ENCODE measurements around the gene NKAIN4. TPM values are rescaled to one million over a fixed set of nuclear protein-coding genes. Genes with fewer than 3 reads are reported as not detected.

NKAIN4 gene
- polyA plus RNA-seq, 4 donors, result 0.51 to 5.9 TPM; not detected in 2

- Histone ChIP-seq H3K27ac (ENCODE audit: low read depth in 1 of 3, low read length in 2 of 3) (no peak overlapping the region), H3K9me3 (ENCODE audit: control insufficient read depth in 2 of 2, insufficient read depth in 1 of 2, low read depth in 1 of 2, low read length in 1 of 2) (peaks cover 0 to 5% of the 10 kb centered on the region in 2 donors), H3K27me3 (ENCODE audit: control insufficient read depth in 3 of 3, insufficient read depth in 3 of 3, low read length in 3 of 3) (peaks cover 0 to 25% (median 15%) of the 10 kb centered on the region in 3 donors), H3K36me3 (ENCODE audit: control insufficient read depth in 3 of 3, insufficient read depth in 2 of 3, low read depth in 1 of 3, low read length in 3 of 3) (peaks cover 0 to 2% (median 0%) of the 10 kb centered on the region in 3 donors), H3K4me3 (ENCODE audit: low read depth in 1 of 3, low read length in 3 of 3) (no peak overlapping the region), H3K4me1 (ENCODE audit: control insufficient read depth in 3 of 3, insufficient read depth in 2 of 3, low read depth in 1 of 3, low read length in 2 of 3) (peaks cover 0 to 3% (median 0%) of the 10 kb centered on the region in 3 donors)
- WGBS, 3 donors, result 5 to 25% (median 7%) methylated on average over 18 to 20 of the region's 20 CpGs
- no peak for FAIRE-seq
- DNase-seq, result no peak
Measured at GRCh38 chr20:63295846-63296245, 41.6 kb upstream of the NKAIN4 start.

- Histone ChIP-seq H3K4me1 (ENCODE audit: control insufficient read depth in 3 of 3, insufficient read depth in 2 of 3, low read depth in 1 of 3, low read length in 2 of 3) (peaks cover 0 to 4% (median 0%) of the 10 kb centered on the region in 3 donors), H3K27me3 (ENCODE audit: control insufficient read depth in 3 of 3, insufficient read depth in 3 of 3, low read length in 3 of 3) (peaks cover 0 to 25% (median 15%) of the 10 kb centered on the region in 3 donors), H3K27ac (ENCODE audit: low read depth in 1 of 3, low read length in 2 of 3) (no peak overlapping the region), H3K9me3 (ENCODE audit: control insufficient read depth in 2 of 2, insufficient read depth in 1 of 2, low read depth in 1 of 2, low read length in 1 of 2) (peaks cover 0 to 5% of the 10 kb centered on the region in 2 donors), H3K36me3 (ENCODE audit: control insufficient read depth in 3 of 3, insufficient read depth in 2 of 3, low read depth in 1 of 3, low read length in 3 of 3) (peaks cover 0 to 2% (median 0%) of the 10 kb centered on the region in 3 donors), H3K4me3 (ENCODE audit: low read depth in 1 of 3, low read length in 3 of 3) (no peak overlapping the region)
- FAIRE-seq (no peak), DNase-seq (no peak)
- 24 to 30% (median 27%) methylated on average over 17 of the region's 17 CpGs for WGBS, 3 donors
Measured at GRCh38 chr20:63295422-63295821, 41.2 kb upstream of the NKAIN4 start.

- WGBS, 3 donors, result 42 to 45% (median 44%) methylated on average over 17 to 19 of the region's 19 CpGs
- Histone ChIP-seq H3K27ac (ENCODE audit: low read depth in 1 of 3, low read length in 2 of 3) (no peak overlapping the region), H3K27me3 (ENCODE audit: control insufficient read depth in 3 of 3, insufficient read depth in 3 of 3, low read length in 3 of 3) (peaks cover 0 to 25% (median 15%) of the 10 kb centered on the region in 3 donors), H3K4me3 (ENCODE audit: low read depth in 1 of 3, low read length in 3 of 3) (no peak overlapping the region), H3K9me3 (ENCODE audit: control insufficient read depth in 2 of 2, insufficient read depth in 1 of 2, low read depth in 1 of 2, low read length in 1 of 2) (peaks cover 0 to 5% of the 10 kb centered on the region in 2 donors), H3K4me1 (ENCODE audit: control insufficient read depth in 3 of 3, insufficient read depth in 2 of 3, low read depth in 1 of 3, low read length in 2 of 3) (peaks cover 0 to 4% (median 0%) of the 10 kb centered on the region in 3 donors), H3K36me3 (ENCODE audit: control insufficient read depth in 3 of 3, insufficient read depth in 2 of 3, low read depth in 1 of 3, low read length in 3 of 3) (peaks cover 0 to 2% (median 0%) of the 10 kb centered on the region in 3 donors)
- FAIRE-seq, result no peak
- DNase-seq, result no peak
Measured at GRCh38 chr20:63295018-63295417, 40.8 kb upstream of the NKAIN4 start.

GRCh38 chr20:63294536-63294900, 40.3 kb upstream of the NKAIN4 start:
- no peak overlapping the region for H3K4me3 ChIP-seq (ENCODE audit: low read depth in 1 of 3, low read length in 3 of 3)
- H3K4me1 ChIP-seq (ENCODE audit: control insufficient read depth in 3 of 3, insufficient read depth in 2 of 3, low read depth in 1 of 3, low read length in 2 of 3), result peaks cover 0 to 4% (median 0%) of the 10 kb centered on the region in 3 donors
- no peak for DNase-seq
- H3K27ac ChIP-seq (ENCODE audit: low read depth in 1 of 3, low read length in 2 of 3), result no peak overlapping the region
- H3K27me3 ChIP-seq (ENCODE audit: control insufficient read depth in 3 of 3, insufficient read depth in 3 of 3, low read length in 3 of 3), result peaks cover 0 to 25% (median 15%) of the 10 kb centered on the region in 3 donors
- 74 to 84% (median 81%) methylated on average over 12 of the region's 12 CpGs for WGBS, 3 donors
- peaks cover 0 to 6% (median 0%) of the 10 kb centered on the region in 3 donors for H3K36me3 ChIP-seq (ENCODE audit: control insufficient read depth in 3 of 3, insufficient read depth in 2 of 3, low read depth in 1 of 3, low read length in 3 of 3)
- peaks cover 0 to 5% of the 10 kb centered on the region in 2 donors for H3K9me3 ChIP-seq (ENCODE audit: control insufficient read depth in 2 of 2, insufficient read depth in 1 of 2, low read depth in 1 of 2, low read length in 1 of 2)
- FAIRE-seq, result no peak

- Histone ChIP-seq H3K36me3 (ENCODE audit: control insufficient read depth in 3 of 3, insufficient read depth in 2 of 3, low read depth in 1 of 3, low read length in 3 of 3) (peaks cover 0 to 12% (median 0%) of the 10 kb centered on the region in 3 donors), H3K27ac (ENCODE audit: low read depth in 1 of 3, low read length in 2 of 3) (no peak overlapping the region), H3K27me3 (ENCODE audit: control insufficient read depth in 3 of 3, insufficient read depth in 3 of 3, low read length in 3 of 3) (peaks cover 0 to 21% (median 12%) of the 10 kb centered on the region in 3 donors), H3K4me1 (ENCODE audit: control insufficient read depth in 3 of 3, insufficient read depth in 2 of 3, low read depth in 1 of 3, low read length in 2 of 3) (peaks cover 0 to 4% (median 0%) of the 10 kb centered on the region in 3 donors), H3K9me3 (ENCODE audit: control insufficient read depth in 2 of 2, insufficient read depth in 1 of 2, low read depth in 1 of 2, low read length in 1 of 2) (peaks cover 0 to 4% of the 10 kb centered on the region in 2 donors), H3K4me3 (ENCODE audit: low read depth in 1 of 3, low read length in 3 of 3) (no peak overlapping the region)
- 36 to 59% (median 40%) methylated on average over 10 to 21 of the region's 22 CpGs for WGBS, 3 donors
- DNase-seq (no peak), FAIRE-seq (no peak)
Measured at GRCh38 chr20:63293871-63294535, 39.7 kb upstream of the NKAIN4 start.

GRCh38 chr20:63293456-63293855, 39.2 kb upstream of the NKAIN4 start:
- 58 to 64% (median 60%) methylated on average over 11 of the region's 11 CpGs for WGBS, 3 donors
- Histone ChIP-seq H3K4me3 (ENCODE audit: low read depth in 1 of 3, low read length in 3 of 3) (no peak overlapping the region), H3K4me1 (ENCODE audit: control insufficient read depth in 3 of 3, insufficient read depth in 2 of 3, low read depth in 1 of 3, low read length in 2 of 3) (peaks cover 0 to 4% (median 0%) of the 10 kb centered on the region in 3 donors), H3K9me3 (ENCODE audit: control insufficient read depth in 2 of 2, insufficient read depth in 1 of 2, low read depth in 1 of 2, low read length in 1 of 2) (no peaks in the 10 kb centered on the region), H3K27ac (ENCODE audit: low read depth in 1 of 3, low read length in 2 of 3) (no peak overlapping the region), H3K27me3 (ENCODE audit: control insufficient read depth in 3 of 3, insufficient read depth in 3 of 3, low read length in 3 of 3) (peaks cover 0 to 21% (median 10%) of the 10 kb centered on the region in 3 donors), H3K36me3 (ENCODE audit: control insufficient read depth in 3 of 3, insufficient read depth in 2 of 3, low read depth in 1 of 3, low read length in 3 of 3) (peaks cover 0 to 17% (median 0%) of the 10 kb centered on the region in 3 donors)
- no peak for FAIRE-seq
- no peak for DNase-seq

DNA sequence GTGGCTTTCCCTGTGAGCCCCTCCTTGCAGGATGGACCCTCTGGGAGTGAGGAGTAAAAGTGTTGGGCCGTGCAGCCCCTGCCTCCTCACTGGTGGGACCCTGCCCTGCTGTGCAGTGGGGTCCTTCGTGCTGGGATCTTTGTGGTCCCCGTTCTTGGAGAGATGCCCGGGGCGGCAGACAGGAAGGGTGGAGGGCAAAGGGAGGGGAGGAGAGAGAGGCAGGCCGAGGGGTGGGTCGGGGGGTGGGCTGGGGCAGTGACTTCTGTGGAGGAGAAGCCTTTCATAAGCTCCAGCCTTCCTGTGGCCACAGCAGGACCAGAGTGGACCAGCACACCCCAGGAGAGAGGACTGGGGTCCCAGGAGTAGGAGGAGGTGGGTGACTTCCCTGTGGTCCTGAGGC, 38.6 kb upstream of the NKAIN4 start, which contains the start of gene COL20A1:
TSS of gene COL20A1 (plus strand) at position 283 of the 400 bp plus-strand sequence. CDS start 1,922 bp downstream, outside the sequence.
- no peak for DNase-seq
- Histone ChIP-seq H3K27ac (ENCODE audit: low read depth in 1 of 3, low read length in 2 of 3) (no peak within 1 kb of the TSS), H3K27me3 (ENCODE audit: control insufficient read depth in 3 of 3, insufficient read depth in 3 of 3, low read length in 3 of 3) (peaks cover 0 to 21% (median 10%) of the 10 kb centered on the region in 3 donors), H3K4me3 (ENCODE audit: low read depth in 1 of 3, low read length in 3 of 3) (no peak within 1 kb of the TSS), H3K4me1 (ENCODE audit: control insufficient read depth in 3 of 3, insufficient read depth in 2 of 3, low read depth in 1 of 3, low read length in 2 of 3) (peaks cover 0 to 4% (median 0%) of the 10 kb centered on the region in 3 donors), H3K36me3 (ENCODE audit: control insufficient read depth in 3 of 3, insufficient read depth in 2 of 3, low read depth in 1 of 3, low read length in 3 of 3) (peaks cover 0 to 23% (median 0%) of the 10 kb centered on the region in 3 donors), H3K9me3 (ENCODE audit: control insufficient read depth in 2 of 2, insufficient read depth in 1 of 2, low read depth in 1 of 2, low read length in 1 of 2) (no peaks in the 10 kb centered on the region)
- 16 to 38% (median 37%) methylated on average over 7 of the region's 7 CpGs for WGBS, 3 donors
- no peak for FAIRE-seq

DNA sequence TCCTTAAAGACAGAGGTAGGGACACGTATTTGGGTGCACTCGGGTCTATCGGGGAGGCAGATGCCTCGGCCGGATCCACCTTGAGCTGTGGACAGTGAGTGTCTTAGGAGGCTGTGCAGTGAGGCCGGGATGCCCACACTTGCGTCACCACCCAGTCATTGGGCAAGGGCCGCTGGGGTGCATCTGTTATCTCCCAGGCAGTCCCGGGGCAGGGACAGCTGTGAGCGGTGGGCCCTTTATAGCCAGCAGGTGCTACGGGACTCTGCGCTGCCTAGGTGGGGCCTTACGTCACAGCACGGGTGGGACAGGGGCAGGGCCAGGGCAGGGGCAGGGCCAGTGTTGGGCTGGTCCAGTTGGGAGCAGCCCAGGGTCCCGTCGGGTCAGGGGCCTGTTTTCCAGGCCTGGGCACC, 38.0 kb upstream of the NKAIN4 start:
- peaks cover 0 to 4% (median 0%) of the 10 kb centered on the region in 3 donors for H3K4me1 ChIP-seq (ENCODE audit: control insufficient read depth in 3 of 3, insufficient read depth in 2 of 3, low read depth in 1 of 3, low read length in 2 of 3)
- no peak for FAIRE-seq
- no peak overlapping the region for H3K4me3 ChIP-seq (ENCODE audit: low read depth in 1 of 3, low read length in 3 of 3)
- peaks cover 0 to 21% (median 10%) of the 10 kb centered on the region in 3 donors for H3K27me3 ChIP-seq (ENCODE audit: control insufficient read depth in 3 of 3, insufficient read depth in 3 of 3, low read length in 3 of 3)
- H3K27ac ChIP-seq (ENCODE audit: low read depth in 1 of 3, low read length in 2 of 3), result no peak overlapping the region
- WGBS, 3 donors, result 27 to 62% (median 51%) methylated on average over 16 of the region's 16 CpGs
- no peaks in the 10 kb centered on the region for H3K9me3 ChIP-seq (ENCODE audit: control insufficient read depth in 2 of 2, insufficient read depth in 1 of 2, low read depth in 1 of 2, low read length in 1 of 2)
- H3K36me3 ChIP-seq (ENCODE audit: control insufficient read depth in 3 of 3, insufficient read depth in 2 of 3, low read depth in 1 of 3, low read length in 3 of 3), result peaks cover 0 to 29% (median 0%) of the 10 kb centered on the region in 3 donors
- peak in 1 of 2 donors; percentile 10 for DNase-seq

Measured in small intestine (tissue), 7 donors.